Measurements from ENCODE around the gene FGFR2.
"Not testable (repeated sequence)": the region's sequence is repeated elsewhere in the genome, so short reads cannot be mapped to it uniquely, and the experiment has no call there.

Gene FGFR2

GRCh38 chr10:121525251-121526134 lies 72.8 kb downstream of the FGFR2 start:
- DNase-seq (ENCODE audit: low read depth in 1 of 2, low spot score in 1 of 2), result no peak

- no peak for DNase-seq (ENCODE audit: low read depth in 1 of 2, low spot score in 1 of 2)
Measured at GRCh38 chr10:121524157-121524817, 74.0 kb downstream of the FGFR2 start.

- no peak for DNase-seq (ENCODE audit: low read depth in 1 of 2, low spot score in 1 of 2)
Measured at GRCh38 chr10:121522831-121523230, 75.4 kb downstream of the FGFR2 start.

- DNase-seq (ENCODE audit: low read depth in 1 of 2, low spot score in 1 of 2), result no peak
Measured at GRCh38 chr10:121521794-121522556, 76.3 kb downstream of the FGFR2 start.

GRCh38 chr10:121520526-121520925 lies 77.7 kb downstream of the FGFR2 start:
- DNase-seq (ENCODE audit: low read depth in 1 of 2, low spot score in 1 of 2), result not testable (repeated sequence)

- no peak for DNase-seq (ENCODE audit: low read depth in 1 of 2, low spot score in 1 of 2)
Measured at GRCh38 chr10:121519901-121520493, 78.2 kb downstream of the FGFR2 start.

- no peak for DNase-seq (ENCODE audit: low read depth in 1 of 2, low spot score in 1 of 2)
Measured at GRCh38 chr10:121519411-121519810, 78.8 kb downstream of the FGFR2 start.

- no peak for DNase-seq (ENCODE audit: low read depth in 1 of 2, low spot score in 1 of 2)
Measured at GRCh38 chr10:121518333-121518732, 79.9 kb downstream of the FGFR2 start.

GRCh38 chr10:121516093-121516865 lies 82.0 kb downstream of the FGFR2 start:
- DNase-seq (ENCODE audit: low read depth in 1 of 2, low spot score in 1 of 2), result no peak

GRCh38 chr10:121514141-121514865 lies 83.9 kb downstream of the FGFR2 start:
- no peak for DNase-seq (ENCODE audit: low read depth in 1 of 2, low spot score in 1 of 2)

- DNase-seq (ENCODE audit: low read depth in 1 of 2, low spot score in 1 of 2), result no peak
Measured at GRCh38 chr10:121511943-121512342, 86.3 kb downstream of the FGFR2 start.

- no peak for DNase-seq (ENCODE audit: low read depth in 1 of 2, low spot score in 1 of 2)
Measured at GRCh38 chr10:121511460-121511859, 86.8 kb downstream of the FGFR2 start.

- DNase-seq (ENCODE audit: low read depth in 1 of 2, low spot score in 1 of 2), result no peak
Measured at GRCh38 chr10:121510201-121510771, 88.0 kb downstream of the FGFR2 start.

- DNase-seq (ENCODE audit: low read depth in 1 of 2, low spot score in 1 of 2), result no peak
Measured at GRCh38 chr10:121509796-121510195, 88.4 kb downstream of the FGFR2 start.

- DNase-seq (ENCODE audit: low read depth in 1 of 2, low spot score in 1 of 2), result no peak
Measured at GRCh38 chr10:121509112-121509511, 89.1 kb downstream of the FGFR2 start.

GRCh38 chr10:121503587-121504051 lies 94.6 kb downstream of the FGFR2 start:
- no peak for DNase-seq (ENCODE audit: low read depth in 1 of 2, low spot score in 1 of 2)

GRCh38 chr10:121501796-121502195 lies 96.4 kb downstream of the FGFR2 start:
- DNase-seq (ENCODE audit: low read depth in 1 of 2, low spot score in 1 of 2), result no peak

- DNase-seq (ENCODE audit: low read depth in 1 of 2, low spot score in 1 of 2), result no peak
Measured at GRCh38 chr10:121500701-121501332, 97.4 kb downstream of the FGFR2 start.
